Mononuclear cell (primary cell): ENCODE measurements around the gene KRTAP12-1. TPM values are rescaled to one million over a fixed set of nuclear protein-coding genes. Genes with fewer than 3 reads are reported as not detected.
"Not testable (repeated sequence)": the region's sequence is repeated elsewhere in the genome, so short reads cannot be mapped to it uniquely, and the experiment has no call there.

Source experiments
- H3K27me3 ChIP-seq: 2 replicates; pipeline ENCODE4 v1.6.0; 2011; ENCODE audit warnings: low read length, control low read depth; ENCODE audit not compliant: insufficient read depth
- H3K4me1 ChIP-seq: 2 replicates; pipeline ENCODE4 v1.5.1; 2011; ENCODE audit warnings: mild to moderate bottlenecking, low read length, control low read depth; ENCODE audit not compliant: insufficient read depth
- H3K4me3 ChIP-seq: 2 replicates; pipeline ENCODE4 v1.5.1; 2011; ENCODE audit warnings: mild to moderate bottlenecking, low read length, moderate library complexity
- H3K9me3 ChIP-seq: 2 replicates; pipeline ENCODE4 v1.5.1; 2011; ENCODE audit warnings: low read depth, mild to moderate bottlenecking, control low read depth, low read length
- total RNA-seq: library from RNA; depleted of rRNA; stranded (reverse); fragments of >200 nt; gene quantifications from one replicate; pipeline ENCODE4 v1.2.3, GENCODE V29; 2012

KRTAP12-1 gene
- total RNA-seq, 1 donor, result not detected

DNA sequence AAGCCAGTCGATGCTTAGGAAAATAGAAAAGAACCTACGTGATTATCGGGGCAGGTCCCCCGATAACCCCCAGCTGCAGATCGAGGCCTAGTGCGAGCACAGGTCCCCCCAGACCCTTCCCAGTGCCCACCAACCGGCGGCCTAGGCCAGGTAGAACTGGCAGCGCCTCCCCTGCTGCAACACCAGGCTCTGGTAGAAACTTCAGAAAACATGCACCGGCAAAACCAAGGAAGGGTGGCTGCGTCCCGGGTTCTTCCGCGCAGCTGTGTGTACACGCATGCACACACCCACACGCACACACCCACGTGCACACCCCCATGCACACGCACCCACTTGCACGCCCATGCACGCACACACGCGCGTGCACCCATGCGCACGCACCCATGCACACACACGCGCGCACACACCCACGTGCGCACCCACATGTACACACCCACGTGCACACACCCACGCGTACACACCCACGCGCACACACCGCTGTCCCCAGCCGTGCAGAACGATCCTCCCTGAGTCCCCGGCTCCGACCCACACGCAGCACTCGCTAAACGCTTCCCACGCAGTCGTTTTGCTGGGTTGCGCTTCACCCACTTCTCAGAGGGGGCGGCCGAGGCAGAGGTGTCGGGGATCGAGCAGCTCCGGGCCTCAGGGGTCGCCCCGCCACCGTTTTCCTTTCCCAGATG, 24.2 kb upstream of the KRTAP12-1 start:
- Histone ChIP-seq H3K4me3 (no peak overlapping the region), H3K4me1 (peaks cover 6% of the 10 kb centered on the region), H3K27me3 (peaks cover 63% of the 10 kb centered on the region), H3K9me3 (no peaks in the 10 kb centered on the region)

DNA sequence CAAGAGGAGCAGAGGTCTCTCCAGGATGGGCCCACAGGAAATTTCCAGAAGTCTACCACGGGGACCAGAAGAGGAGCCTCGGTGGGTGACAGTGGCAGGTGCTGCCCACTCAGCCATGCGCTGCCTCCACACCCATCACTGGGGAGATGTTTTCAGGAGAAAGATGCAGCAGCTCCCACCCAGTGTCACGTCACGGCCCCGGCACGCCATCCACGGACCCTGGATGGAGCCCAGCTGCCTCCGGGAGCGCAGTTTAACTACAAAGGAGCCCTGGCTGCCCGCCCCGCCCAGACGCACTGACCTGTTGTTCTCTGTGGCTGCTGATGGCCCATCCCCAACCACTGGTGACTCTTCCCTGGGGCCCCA, 22.7 kb upstream of the KRTAP12-1 start:
- Histone ChIP-seq H3K4me1 (peaks cover 4% of the 10 kb centered on the region), H3K9me3 (no peaks in the 10 kb centered on the region), H3K4me3 (no peak overlapping the region), H3K27me3 (peaks cover 49% of the 10 kb centered on the region)

DNA sequence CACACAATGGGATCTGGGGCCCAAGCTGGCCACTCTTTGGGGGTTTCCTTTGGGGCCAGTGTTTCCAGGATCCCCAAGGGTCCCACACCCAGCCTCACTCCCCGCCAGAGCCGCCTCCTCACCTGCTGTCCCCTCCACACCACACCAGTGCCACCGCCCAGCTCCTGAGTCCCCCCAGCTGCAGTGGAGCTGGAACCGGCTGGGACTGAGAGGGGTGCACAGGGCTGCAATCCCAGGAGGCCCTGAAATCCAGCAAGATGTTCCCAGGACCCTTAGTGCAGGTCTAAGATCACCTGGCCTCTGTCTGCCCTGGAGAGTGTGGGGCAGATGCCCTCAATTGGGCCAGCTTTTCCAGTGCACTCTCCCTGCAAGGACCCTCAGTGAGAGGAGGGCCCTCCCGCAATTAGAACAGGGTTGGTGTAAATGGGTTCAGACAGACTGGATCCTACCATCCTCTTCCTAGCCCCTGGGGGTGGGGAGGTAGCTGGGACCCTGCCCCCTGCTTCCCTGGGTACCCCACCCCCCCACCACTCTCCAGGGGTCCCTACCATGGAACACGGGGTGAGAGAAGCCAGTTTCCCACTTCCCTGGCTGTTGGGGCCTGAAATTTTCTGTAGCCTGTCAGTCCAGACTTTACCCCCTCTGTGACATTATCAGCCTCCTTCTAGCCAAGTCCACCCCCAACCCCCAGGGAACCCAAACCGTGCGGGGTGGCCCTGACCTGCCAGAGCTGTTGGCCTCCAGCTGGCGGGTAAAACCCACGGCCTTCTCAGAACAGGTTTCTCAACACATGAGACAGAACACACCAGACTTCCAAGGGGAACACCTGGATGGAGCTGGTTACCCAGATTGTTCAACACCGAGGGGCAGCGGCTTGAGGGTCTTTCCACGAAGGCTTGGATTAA, 22.0 kb upstream of the KRTAP12-1 start:
- no peak overlapping the region for H3K4me3 ChIP-seq
- H3K27me3 ChIP-seq, result peaks cover 43% of the 10 kb centered on the region
- no peaks in the 10 kb centered on the region for H3K9me3 ChIP-seq
- no peaks in the 10 kb centered on the region for H3K4me1 ChIP-seq

DNA sequence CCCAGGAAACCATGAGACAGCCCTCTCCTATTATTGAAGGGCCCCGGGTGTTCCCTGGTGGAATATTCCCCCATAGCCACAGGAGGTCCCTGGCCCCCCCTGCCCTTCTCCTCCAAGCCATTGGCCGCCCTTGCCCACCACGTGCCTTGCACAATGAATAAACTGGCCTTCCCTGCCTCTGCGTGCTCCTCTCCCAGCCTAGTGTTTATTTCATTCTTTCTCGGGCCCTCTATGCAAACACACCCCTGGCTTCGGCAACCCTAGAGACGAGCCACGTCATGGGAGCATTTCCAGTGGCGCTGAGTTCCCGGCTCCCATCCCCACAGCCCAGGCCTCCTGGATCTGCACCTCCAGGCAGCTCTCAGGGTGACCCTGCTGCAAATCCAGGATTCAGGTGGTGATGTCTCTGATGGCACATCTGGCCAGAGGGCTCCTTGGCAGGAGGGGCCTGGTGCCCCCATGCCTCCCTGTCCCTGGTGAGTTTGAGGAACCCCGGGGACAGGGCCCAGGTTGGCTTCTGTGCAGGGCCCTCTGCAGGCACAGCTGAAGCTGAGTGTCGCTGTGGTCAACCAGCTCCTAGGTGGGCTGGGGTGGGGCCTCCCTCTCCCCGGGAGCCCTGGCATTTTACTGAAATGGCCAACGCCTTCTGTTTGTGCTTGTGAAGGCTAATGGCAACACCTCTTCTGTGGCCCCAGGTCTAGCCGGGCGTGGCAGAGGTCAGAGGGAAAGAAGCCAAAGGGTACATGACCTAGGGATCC, 21.2 kb upstream of the KRTAP12-1 start:
- Histone ChIP-seq H3K4me1 (no peaks in the 10 kb centered on the region), H3K9me3 (no peaks in the 10 kb centered on the region), H3K27me3 (peaks cover 40% of the 10 kb centered on the region), H3K4me3 (no peak overlapping the region)

DNA sequence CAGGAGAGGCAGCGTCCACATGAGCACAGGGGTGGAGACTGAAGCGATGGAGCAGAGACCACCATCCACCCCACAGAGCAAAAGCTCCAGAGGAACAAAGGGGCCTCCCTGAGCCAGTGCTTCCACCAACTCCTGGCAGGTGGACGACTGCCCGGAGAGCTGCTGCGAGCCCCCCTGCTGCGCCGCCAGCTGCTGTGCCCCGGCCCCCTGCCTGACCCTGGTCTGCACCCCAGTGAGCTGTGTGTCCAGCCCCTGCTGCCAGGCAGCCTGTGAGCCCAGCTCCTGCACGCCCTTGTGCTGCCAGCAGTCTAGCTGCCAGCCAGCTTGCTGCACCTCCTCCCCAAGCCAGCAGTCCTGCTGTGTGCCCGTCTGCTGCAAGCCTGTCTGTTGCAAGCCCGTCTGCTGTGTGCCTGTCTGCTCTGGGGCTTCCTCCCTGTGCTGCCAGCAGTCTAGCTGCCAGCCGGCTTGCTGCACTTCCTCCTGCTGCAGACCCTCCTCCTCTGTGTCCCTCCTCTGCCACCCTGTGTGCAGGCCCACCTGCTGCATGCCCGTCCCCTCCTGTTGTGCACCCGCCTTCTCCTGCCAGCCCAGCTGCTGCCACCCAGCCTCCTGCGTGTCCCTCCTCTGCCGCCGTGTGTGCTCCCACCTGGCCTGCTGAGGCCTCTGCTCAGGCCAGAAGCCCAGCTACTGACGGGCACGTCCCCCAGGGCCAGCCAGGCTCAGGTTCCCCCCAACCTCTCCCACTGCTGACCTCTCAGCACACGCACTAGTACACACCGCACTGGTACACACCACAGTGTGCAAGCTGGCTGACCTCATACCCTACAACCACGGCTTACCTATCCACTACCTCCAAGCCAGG, 20.4 kb upstream of the KRTAP12-1 start:
- H3K4me3 ChIP-seq, result no peak overlapping the region
- peaks cover 37% of the 10 kb centered on the region for H3K27me3 ChIP-seq
- H3K4me1 ChIP-seq, result no peaks in the 10 kb centered on the region
- H3K9me3 ChIP-seq, result no peaks in the 10 kb centered on the region

DNA sequence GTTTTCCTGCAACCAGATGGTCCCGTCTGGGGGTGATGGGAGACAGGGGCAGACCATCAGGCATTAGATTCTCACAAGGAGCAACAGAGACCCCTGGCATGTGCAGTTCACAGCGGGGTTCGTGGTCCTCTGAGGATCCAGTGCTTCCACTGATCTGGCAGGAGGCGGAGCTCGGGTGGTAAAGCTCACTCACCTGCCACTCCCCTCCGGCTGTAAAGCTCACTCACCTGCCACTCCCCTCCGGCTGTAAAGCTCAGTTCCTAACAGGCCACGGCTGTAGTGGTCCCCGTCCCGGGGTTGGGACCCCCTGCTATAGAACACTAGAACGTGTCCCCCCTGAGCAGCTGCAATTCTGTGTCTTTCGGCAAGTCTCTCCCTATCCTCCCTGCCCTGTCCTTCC, 19.6 kb upstream of the KRTAP12-1 start:
- Histone ChIP-seq H3K4me3 (no peak overlapping the region), H3K27me3 (peaks cover 34% of the 10 kb centered on the region), H3K4me1 (no peaks in the 10 kb centered on the region), H3K9me3 (no peaks in the 10 kb centered on the region)

DNA sequence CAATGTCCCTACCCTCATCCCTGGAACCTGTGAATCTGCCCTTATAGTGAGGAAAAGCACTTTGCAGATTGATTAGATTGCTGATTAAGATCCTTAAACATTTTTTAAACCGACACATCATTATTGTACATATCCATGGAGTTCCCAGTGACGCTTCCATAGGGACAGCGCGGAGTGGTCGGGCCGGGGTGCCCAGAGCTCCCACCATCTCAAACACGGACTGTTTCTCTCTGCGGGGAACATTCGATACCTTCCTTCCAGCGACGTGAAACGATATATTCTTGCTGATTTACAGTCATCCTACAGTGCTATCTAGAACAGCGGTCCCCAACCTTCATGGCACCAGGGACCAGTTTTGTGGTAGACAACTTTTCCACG, 19.0 kb upstream of the KRTAP12-1 start:
- H3K4me3 ChIP-seq, result no peak overlapping the region
- no peaks in the 10 kb centered on the region for H3K4me1 ChIP-seq
- peaks cover 29% of the 10 kb centered on the region for H3K27me3 ChIP-seq
- no peaks in the 10 kb centered on the region for H3K9me3 ChIP-seq

DNA sequence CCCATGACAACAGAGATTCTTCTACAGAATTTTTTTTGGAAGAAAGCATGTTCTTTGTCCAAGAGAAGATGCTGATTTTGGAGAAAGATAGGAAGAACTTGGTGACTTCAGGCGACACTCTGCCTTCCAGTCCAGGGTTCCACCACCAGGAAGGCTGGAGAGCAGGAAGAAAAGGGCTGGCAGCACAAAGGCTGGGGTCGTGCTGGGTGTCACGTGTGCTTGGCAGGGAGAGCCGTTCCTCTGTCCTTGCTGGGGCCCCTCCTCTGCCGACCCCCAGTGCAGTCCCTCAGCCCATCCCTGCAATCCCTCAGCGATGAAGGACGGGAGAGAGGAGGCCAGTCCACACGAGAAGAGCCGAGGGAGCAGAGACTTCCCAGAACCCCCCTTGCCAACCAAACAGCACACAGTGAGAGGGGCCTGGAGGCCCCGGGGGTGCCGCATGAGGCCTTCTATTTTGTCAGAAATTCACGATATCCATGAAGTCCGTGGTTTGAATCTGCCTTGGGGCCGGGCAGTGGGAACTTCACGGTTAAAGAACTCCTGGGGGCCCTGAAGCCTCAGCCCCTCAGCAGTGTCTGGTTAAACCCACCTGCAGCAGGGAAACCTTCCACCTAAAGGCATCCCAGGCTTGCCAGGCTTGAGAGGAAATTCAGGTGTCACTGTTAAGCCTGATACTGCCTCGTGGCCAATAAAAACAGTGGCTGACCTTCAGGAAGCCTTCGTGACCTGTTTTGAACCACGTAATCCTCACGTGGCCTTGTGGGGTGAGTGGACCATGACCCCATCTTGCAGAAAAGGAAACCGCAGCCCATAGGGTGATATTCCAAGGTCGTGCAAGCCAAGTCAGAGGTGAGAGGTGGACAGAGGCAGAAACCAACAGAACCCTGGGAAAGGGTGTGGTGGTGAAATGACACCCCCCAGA, 18.4 kb upstream of the KRTAP12-1 start:
- Histone ChIP-seq H3K27me3 (peaks cover 27% of the 10 kb centered on the region), H3K4me3 (no peak overlapping the region), H3K9me3 (no peaks in the 10 kb centered on the region)

DNA sequence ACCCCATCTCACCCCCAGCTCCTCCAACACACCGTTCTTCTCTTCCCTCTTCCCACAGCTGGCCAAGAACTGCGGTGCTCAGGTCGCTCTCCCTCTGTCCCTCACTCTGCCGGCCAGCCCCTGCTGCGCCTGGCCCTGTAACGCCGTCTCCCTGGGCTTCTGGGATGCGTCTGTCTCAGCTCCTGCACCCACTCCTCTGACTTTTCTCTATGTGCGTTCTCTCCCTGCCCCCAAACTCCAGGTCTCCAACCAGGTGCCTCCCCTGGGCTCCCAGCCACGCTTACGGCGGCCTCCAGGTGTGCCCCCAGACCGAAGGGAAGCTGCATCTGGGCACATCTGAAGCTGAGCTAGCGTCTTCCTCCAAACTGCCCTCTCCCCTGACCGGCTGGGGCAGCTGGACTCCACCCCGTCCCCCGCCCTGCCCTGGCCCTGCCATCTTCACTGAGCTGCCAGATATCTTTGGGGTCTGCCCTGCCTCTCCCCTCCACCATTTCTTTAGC, 17.6 kb upstream of the KRTAP12-1 start:
- no peak overlapping the region for H3K4me3 ChIP-seq
- peaks cover 23% of the 10 kb centered on the region for H3K27me3 ChIP-seq
- H3K9me3 ChIP-seq, result no peaks in the 10 kb centered on the region
- no peaks in the 10 kb centered on the region for H3K4me1 ChIP-seq

More for the DNA sequence above, 18.4 kb upstream of the KRTAP12-1 start:
- H3K4me1 ChIP-seq, result no peaks in the 10 kb centered on the region

DNA sequence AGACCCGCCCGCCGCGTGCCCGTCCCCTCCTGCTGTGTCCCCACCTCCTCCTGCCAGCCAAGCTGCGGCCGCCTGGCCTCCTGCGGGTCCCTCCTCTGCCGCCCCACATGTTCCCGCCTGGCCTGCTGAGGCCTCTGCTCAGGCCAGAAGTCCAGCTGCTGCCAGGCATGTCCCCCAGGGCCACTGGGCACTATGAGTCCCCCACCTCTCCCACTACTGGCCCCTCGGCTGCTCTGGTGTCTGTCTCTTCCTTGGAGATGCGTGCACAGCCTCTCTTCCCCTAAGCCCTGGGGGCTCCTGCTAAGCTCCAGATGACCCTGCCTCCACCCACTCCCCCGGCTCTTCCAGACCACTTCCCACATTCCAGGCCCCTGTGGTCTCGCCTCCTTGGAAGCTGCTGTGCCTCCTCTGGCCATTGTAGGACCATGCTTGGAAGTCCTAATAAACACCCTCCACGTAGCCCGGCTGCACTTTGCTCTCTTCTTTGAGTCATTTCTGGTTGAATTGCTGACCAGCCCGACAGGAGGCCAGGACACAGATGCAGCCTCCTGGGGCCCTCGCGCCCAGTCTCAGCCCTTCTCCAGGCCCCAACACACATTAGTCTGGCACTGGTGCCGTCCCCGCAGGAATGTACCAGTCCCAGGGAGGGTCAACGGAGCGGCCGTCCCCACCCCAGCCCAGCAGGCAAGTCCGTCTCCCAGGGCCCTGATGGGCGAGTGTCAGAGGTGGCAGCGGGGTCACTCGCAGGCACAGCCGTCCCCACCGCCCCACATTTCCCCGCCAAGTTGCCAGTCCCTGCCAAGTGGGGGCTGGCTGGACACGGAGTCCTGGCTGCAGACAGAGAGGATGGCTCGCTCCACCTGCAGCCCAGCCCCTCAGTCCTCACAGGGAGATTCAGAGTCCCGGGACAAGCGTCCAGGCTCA, 16.1 kb upstream of the KRTAP12-1 start:
- H3K27me3 ChIP-seq, result peaks cover 15% of the 10 kb centered on the region

DNA sequence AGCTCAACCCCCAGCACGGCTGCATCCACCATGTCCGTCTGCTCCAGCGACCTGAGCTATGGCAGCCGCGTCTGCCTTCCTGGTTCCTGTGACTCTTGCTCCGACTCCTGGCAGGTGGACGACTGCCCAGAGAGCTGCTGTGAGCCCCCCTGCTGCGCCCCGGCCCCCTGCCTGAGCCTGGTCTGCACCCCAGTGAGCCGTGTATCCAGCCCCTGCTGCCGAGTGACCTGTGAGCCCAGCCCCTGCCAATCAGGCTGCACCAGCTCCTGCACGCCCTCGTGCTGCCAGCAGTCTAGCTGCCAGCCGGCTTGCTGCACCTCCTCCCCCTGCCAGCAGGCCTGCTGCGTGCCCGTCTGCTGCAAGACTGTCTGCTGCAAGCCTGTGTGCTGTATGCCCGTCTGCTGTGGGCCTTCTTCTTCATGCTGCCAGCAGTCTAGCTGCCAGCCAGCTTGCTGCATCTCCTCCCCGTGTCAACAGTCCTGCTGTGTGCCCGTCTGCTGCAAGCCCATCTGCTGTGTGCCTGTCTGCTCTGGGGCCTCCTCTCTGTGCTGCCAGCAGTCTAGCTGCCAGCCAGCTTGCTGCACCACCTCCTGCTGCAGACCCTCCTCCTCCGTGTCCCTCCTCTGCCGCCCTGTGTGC, 15.3 kb upstream of the KRTAP12-1 start, which contains the start of gene KRTAP10-12:
Gene KRTAP10-12, plus strand, starts transcription at position 1 of the 639 bp plus-strand sequence. Its CDS starts 30 bp downstream, at position 31.
- H3K4me3 ChIP-seq, H3K4me1 ChIP-seq: not testable (repeated sequence)
- peaks cover 15% of the 10 kb centered on the region for H3K27me3 ChIP-seq

More for the DNA sequence above, 16.1 kb upstream of the KRTAP12-1 start:
- no peaks in the 10 kb centered on the region for H3K4me1 ChIP-seq
- H3K4me3 ChIP-seq, result no peak overlapping the region
- peaks cover 6% of the 10 kb centered on the region for H3K9me3 ChIP-seq

DNA sequence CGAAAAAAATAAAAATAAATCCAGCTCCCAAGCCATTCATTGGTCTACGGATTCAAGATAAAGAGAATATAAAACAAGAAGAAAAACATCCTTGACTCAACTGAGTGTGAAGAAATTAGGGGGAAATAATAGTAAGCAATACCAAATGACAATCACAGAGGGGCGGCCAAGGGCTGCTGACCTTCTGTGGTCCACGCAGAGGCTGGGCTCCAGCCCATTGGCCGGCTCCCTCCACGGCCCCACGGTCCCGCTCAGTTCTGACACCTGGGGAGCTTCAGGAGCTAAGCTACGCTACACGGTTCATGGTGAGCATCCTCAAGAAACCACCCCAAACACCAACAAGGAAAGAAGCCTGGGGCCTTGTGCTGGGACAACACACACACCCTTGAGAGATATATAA, 14.6 kb upstream of the KRTAP12-1 start:
- no peak overlapping the region for H3K4me3 ChIP-seq
- peaks cover 14% of the 10 kb centered on the region for H3K9me3 ChIP-seq
- peaks cover 15% of the 10 kb centered on the region for H3K27me3 ChIP-seq
- no peaks in the 10 kb centered on the region for H3K4me1 ChIP-seq

More for the DNA sequence above, 15.3 kb upstream of the KRTAP12-1 start, which contains the start of gene KRTAP10-12:
- peaks cover 13% of the 10 kb centered on the region for H3K9me3 ChIP-seq
